Limb (tissue), 2 donors: ENCODE results near the gene FLVCR2.

ENCODE experiments used
- DNase-seq, 2 donors: peaks; one replicate each; pipeline ENCODE4 v3.0.0-alpha.2; 2016; ENCODE audit errors: extremely low spot score in 2 of 2

The FLVCR2 gene

GRCh38 chr14:75627406-75627805, 49.0 kb downstream of the FLVCR2 start:
- DNase-seq = no peak

- no peak for DNase-seq
These were observed 50.4 kb downstream of the FLVCR2 start for GRCh38 chr14:75628816-75629215.

GRCh38 chr14:75630695-75631452, 52.5 kb downstream of the FLVCR2 start:
- no peak for DNase-seq

- no peak for DNase-seq
These were observed 53.0 kb downstream of the FLVCR2 start for GRCh38 chr14:75631453-75631831.

DNA sequence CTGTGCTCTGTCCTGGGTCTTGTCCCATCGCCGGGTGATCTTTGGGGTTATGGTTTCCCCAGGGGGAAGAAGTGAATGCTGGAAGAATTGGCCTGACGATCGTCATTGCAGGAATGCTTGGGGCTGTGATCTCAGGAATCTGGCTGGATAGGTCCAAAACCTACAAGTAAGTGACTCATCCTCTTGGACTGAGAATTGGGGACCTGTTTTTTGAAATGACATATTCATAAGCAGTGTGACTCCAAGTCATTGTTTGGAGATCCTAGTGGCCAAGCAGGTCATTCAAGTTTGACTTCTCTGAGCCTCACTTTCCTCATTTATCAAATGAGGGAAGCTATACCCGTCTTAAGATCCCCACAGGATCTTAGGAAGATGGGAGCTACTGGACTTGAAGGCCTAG, 56.4 kb downstream of the FLVCR2 start:
- DNase-seq = no peak

DNA sequence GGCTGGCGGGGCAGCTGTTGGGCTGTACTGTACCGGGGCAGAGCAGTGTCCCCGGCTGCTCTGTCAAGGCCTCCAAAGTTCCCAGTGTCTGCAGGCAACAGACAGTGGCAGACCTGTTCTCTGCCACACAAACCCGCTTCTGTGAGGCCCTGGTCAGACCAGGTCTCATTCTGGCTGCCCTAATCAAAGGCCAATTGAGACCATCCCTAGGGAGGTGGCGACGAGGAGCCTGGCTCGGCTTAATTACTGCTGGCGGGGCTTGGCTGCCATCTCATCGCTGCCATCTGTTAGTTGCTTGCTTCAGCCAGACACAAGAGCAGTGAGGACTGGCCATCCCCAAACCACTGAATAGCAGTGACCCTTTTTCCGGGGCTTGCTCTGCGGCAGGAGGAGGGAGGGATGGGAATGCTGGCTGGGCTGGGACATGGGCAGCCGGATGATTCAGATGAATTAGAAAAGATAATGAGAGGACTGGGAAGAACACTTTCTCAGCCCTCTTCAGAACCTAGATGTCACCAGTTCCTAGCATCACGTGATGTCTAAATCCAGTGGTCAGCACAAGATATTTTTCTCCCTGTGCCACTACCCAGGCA, 57.8 kb downstream of the FLVCR2 start:
- no peak for DNase-seq

DNA sequence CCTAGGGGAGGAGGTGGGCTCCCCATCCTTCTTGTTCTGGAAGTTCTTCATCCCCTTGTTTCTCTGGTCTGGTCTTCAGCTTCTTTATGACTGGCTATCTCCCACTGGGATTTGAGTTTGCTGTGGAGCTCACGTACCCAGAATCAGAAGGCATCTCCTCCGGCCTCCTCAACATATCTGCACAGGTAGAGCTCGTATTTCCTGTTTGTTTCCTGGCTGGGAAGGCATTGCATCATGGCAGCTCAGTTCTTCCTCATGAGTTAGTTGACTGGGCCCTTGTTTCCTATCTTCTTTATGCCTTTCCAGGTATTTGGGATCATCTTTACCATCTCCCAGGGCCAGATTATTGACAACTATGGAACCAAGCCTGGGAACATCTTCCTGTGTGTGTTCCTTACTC, 62.5 kb downstream of the FLVCR2 start:
- no peak for DNase-seq

DNA sequence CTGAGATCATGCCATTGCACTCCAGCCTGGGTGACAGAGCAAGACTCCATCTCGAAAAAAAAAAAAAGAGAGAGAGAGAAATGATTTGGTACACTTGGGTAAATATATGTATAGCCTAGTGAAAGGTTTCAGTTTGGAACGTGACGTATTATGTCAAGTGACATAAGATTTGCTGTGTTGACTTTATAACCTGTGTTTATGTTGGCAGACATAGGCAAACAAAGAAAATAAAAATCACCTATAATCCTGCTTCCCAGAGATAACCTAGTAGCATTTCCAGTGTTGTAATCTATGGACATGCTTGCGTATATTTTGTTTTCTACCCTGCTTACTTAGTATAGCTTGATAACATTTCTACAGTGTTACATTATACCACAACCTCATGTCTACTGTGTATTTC, 65.6 kb downstream of the FLVCR2 start:
- no peak for DNase-seq

DNA sequence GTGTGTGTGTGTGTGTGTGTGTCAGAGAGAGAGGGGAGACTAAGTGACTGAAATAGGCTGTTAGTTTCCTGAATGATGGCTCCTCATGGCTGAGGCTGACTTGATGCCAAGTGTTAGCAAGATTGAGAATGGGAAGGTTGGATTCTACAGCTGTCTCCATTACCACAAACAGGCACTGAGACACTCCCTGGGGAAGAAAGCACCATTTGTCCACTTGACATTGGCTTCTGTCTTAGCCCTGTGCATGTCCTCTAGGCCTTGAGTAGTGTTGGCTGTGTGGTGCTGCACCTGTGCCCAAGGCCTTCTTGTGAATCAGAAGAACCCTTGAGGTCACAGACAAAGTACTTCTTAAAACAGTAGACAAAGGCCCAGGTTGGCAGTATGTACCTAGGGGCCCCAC, 66.6 kb downstream of the FLVCR2 start:
- no peak for DNase-seq

GRCh38 chr14:75646762-75647161, 68.3 kb downstream of the FLVCR2 start:
- no peak for DNase-seq

DNA sequence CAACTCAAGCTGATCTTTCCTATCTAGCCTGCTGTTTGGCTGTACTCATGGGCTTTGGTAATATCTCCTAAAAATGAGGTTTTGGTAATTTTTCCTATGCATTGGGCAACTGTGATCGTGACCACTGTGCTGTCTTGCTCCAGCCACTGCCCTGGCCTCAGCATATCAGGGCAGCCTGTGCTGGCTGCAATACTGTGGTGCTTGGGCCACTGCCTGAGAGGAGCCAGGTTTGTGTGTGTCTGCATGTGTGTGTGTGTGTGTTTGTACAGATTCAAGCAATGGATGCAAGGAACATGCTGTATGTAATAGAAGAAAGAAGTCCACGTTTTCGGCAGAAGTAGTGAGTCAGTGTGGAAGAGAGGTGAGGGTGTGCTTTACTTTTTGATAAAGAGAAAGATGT, 69.2 kb downstream of the FLVCR2 start:
- no peak for DNase-seq

- peak; percentile 24 to 40 for DNase-seq
These were observed 69.8 kb downstream of the FLVCR2 start for GRCh38 chr14:75648066-75648838.

GRCh38 chr14:75649337-75649736, 70.9 kb downstream of the FLVCR2 start:
- no peak for DNase-seq

GRCh38 chr14:75649773-75650172, 71.4 kb downstream of the FLVCR2 start:
- DNase-seq = no peak

DNA sequence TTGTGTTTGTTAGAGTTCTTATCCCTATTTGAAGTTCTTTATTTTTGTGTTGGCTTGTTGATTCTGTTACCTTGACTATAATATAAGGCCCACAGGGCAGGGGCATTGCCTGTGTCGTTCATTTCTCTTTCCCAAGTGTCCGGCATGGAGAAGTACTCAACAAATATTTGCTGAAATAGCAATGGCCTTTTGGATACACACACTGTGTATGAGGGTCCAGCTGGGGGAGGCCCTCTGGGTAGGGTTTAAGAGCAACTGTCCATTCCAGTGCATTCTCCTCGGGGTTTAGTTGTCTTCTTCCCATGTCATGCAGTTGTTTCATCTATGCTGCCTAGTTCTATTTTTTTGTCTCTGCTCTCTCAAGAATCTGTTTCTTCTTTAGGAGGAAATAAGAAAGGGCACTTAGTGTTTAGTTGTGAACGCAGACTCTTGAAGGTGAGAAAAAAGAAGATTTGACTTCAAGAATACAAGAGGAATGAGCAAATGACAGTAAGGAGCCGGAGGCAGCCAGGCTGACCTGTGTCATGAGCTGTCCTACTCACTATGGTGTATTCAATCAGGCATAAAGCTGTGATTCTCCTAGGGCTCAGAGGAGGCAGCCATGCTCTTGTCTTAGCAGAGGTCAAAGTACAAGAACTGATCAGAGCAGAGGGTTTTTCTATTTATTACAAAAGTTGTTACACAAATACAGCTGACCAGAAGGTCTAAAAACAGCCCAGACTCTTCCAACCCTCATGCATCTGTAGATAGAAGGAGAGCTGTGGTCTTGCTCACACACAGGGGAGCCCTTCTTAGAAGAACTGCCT, 72.0 kb downstream of the FLVCR2 start:
- DNase-seq = no peak

- DNase-seq = no peak
These were observed 75.1 kb downstream of the FLVCR2 start for GRCh38 chr14:75653563-75653962.

DNA sequence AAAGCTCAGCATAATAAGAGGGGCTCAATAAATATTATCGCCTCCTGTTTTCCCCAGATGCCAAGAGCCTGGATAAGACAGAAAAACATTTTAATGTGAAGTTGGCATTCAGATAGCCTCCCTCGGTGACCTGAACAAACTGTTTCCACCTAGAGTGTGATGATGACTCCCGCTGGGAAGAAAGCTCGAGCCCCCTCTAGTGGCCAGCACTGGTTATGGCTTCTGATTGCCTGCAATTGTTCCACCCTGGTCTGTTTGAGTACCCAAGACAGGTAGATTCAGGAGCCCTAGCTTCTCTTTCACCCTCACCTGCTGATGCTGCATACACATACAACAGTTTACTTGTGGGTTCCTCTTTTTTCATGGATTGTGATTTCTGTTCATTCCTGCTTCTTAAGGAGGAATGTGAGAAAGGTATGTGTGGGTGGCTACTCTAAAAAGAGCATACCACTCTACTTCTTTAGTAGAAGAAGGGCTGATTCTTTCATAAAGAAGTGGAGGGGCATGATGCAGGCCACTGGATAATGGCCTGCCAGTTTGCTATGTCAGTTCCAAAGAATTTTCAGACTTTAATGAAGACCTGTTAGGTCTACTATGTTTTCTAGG, 75.8 kb downstream of the FLVCR2 start:
- peak; percentile 77 to 89 for DNase-seq

DNA sequence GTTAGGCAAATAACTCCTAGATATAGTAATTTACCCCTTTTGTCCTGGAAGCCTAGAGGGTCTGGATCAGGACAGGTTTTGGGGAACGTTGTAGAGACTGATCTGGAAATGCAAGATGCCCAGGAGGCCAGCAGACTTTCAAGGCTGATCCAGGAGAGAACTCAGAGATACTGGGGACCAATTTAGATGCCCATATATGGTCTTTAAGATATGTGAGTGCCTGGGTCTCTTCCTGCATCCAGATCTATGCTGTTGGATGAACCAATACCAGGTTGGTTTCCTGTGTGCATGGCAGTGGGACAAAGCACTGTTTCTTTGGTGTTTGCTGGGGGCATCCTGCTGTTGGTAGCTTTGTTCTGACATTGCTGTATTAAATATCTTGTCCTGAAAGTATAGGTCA, 76.8 kb downstream of the FLVCR2 start:
- DNase-seq = no peak

DNA sequence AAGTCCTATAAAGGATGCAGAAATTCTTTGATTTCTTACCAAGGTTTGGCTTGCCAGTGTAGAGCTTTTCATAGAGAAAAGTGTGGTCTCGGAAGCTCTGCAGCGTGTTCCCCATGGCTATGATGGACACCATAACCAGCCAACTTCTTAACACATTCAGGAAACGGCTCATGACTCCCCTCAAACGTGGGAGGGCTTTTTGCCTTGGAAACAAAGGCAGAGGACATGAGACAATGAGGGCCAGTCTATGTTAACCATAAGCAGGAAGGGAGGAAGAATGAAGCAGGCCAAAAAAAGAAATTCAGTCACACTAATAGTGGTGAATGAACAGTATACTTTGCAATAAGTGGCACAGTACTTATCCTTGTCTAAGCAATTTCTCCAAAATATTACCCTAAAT, 78.9 kb downstream of the FLVCR2 start:
- no peak for DNase-seq

- no peak for DNase-seq
These were observed 80.5 kb downstream of the FLVCR2 start for GRCh38 chr14:75658957-75659356.

GRCh38 chr14:75660238-75660629, 81.8 kb downstream of the FLVCR2 start:
- DNase-seq = no peak
